Activated CD4-positive, alpha-beta T cell treated with anti-CD3 and anti-CD28 coated beads, Interleukin-2, amount 50 U/mL, for 4 hours (primary cell): ENCODE results near the gene CDKN2A.

ENCODE experiments used
- DNase-seq, 2 experiments: peaks; one replicate each; pipeline ENCODE4 v3.0.0-alpha.2; 2020

Gene CDKN2A

DNA sequence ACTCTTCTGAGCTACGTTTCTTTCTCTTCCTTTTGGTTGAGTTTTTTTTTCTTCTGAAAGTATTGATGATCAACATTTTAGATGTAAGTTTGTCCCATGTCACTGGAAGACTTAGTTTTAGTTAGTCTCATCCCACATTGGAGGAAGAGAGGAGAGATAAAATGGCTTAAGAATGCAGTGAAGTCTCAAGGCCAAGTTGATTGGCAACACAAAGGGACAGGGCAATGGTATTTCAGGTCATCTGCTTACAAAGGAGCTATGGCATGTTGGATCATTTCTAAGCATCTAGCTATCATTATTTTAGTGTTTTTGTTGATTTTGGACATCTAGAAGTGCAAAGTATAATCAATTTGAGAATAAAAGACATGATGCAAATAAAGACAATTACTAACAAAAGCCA lies 58.6 kb downstream of the CDKN2A start:
- no peak for DNase-seq

DNA sequence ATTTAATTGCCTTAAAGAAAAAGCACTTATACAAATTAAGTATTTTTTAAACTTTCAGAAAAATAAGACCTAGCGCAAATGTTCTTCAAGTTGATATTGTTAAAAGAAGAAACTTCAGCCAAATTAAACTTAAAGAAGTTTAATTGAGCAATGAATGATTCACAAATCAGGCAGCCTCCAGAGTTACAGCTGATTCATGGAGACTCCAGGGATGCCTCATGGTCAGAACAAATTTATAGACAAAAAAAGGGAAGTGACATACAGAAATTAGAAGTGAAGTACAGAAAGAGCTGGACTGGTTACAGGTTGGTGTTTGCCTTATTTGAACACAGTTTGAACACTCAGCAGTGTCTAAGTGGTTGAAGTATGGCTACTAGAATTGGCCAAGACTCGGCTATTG lies 60.3 kb downstream of the CDKN2A start:
- no peak for DNase-seq

DNA sequence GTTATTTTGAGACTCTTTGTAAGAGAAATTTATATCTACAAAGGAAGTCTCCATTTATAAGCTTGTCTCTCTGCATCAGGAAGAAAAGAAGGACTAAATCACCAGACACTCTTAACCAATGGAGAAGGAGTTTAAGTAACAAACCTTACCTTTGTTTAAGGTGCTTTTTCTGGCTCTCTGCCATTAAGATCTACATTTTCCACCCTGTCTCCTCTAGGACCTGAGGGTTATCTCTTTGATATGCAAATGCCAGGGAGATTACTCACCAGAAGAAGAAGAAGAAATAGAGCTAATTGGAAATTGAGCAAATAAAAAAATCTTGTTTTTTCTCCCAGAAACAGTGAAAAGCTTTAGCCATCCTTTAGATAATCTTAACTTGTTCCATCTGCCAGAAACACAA lies 60.9 kb downstream of the CDKN2A start:
- DNase-seq: no peak

DNA sequence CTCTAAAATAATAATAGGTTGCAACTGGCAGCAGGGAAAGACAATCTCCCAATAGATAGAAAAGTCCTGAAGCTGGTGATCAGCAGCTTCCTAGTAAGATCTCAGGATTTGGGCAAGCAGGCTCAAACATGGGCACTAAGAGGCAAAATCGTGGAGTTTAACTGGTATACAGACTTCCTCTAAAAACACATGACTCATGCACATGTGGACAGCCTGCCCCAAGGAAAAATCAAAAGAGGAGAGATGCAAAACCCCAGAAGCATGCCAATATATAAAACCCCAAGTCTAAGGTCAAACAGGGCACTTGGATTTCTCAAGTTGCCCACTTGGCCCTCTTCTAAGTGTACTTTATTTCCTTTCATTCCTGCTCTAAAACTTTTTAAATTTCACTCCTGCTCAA lies 62.8 kb downstream of the CDKN2A start:
- no peak for DNase-seq

DNA sequence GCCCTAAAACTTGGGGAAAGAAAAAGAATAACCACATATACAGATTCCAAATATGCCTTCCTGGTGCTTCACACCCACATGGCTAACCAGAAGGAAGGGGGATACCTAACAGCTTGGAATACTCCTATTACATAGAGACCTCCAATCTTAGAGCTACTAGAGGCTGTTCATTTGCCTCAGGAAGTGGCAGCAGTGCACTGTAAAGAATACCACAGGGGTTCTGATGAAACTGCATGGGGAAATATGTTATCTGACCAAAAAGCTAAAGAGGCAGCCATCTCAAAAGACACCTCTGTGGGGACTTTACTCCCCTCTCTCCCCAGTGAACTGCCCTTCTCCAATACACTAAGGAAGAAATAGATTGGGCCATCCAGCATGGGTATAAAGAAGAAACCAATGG lies 66.4 kb downstream of the CDKN2A start:
- DNase-seq: no peak

DNA sequence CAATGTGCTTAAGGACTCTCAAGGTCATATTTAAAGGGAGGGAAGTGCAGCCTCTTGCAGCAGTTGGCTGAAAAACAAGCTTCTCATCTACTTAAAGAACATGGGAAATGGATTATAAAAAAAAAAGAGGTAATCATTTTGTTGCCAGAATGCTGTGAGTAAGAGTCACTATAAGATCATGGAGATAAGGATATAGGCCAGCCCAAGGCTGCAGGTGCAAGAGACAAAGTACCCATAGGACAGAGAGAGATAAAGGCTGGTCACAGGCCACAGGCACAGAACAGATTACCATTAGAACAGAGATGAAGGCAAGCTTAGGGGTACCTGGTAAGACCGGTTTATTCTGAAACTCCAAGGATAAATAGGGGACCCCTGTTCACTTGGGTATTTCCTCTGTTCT lies 70.5 kb downstream of the CDKN2A start:
- DNase-seq: no peak

DNA sequence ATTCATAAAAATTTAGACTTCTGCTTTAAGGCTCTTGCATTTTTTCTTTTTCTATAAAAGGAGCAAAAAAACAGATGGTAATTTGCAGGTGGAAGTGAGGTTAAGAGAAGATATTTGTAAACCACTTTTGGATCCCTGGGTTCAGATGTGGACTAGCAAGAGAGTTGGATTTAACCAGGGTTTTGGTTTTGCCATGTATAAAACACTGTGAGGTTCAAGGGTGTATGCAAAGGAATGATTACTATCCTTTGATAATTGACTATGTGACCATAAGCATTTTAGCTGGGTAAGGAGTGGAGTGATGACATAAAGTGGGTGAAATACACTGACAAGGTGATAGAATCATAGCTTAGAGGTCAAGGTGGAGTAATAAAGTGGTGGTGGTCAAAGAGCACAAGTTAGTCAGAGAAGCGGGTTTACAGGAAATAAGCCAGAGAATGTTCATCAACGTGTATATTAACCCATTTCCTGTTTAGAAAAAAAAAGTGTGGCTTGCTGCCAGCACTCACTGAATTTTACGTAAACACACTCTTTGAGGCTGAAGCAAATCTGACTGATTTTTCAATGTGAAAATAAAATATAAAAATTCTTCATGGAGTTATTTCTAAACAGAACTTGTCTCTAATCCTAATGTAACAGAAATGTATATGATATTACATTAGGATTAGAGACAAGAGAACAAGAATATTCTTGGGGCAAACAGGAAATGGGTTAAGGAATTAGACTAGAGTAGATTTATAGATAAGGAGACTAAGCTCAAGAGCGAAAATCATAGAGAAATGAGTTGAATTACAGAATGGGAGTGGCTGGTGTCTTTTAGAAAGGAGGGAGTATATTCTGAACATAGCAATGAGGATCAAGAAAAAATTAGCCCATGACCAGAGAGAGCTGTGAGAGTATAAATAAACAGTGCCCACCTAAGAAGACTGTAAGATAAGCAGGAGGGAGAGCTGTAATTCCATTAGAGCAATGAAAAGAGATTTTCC lies 74.5 kb downstream of the CDKN2A start:
- DNase-seq: no peak
